A673 (cell line): ENCODE measurements around the gene TNIP1.

Experiments used
- CTCF ChIP-seq: fragments of 300-800, 200-600 bp; sonication (generic); conservative IDR thresholded peaks from 2 replicates; pipeline ENCODE4 v1.5.1; 2017; ENCODE audit warnings: low read depth, mild to moderate bottlenecking, antibody characterized with exemption, low read length, moderate library complexity, mixed read lengths
- EZH2 ChIP-seq: fragments of 200-600 bp; sonication (generic); IDR thresholded peaks from 2 replicates; pipeline ENCODE4 v1.6.1; 2017; ENCODE audit warnings: borderline replicate concordance, low read depth, mild to moderate bottlenecking, mixed read lengths, antibody characterized with exemption, low read length; ENCODE audit not compliant: poor library complexity, severe bottlenecking

- TF ChIP-seq CTCF (no peak), EZH2 (no peak)
Observed at GRCh38 chr5:151076616-151077015, 4.2 kb downstream of the TNIP1 start.
